EH (cell line): ENCODE results near the gene ASB5.

Source experiments
- DNase-seq: peaks from one replicate; pipeline ENCODE4 v3.0.0-alpha.2; 2015; ENCODE audit warnings: low read depth

ASB5 gene

GRCh38 chr4:176277162-176277904, 8.3 kb upstream of the ASB5 start:
- DNase-seq = peak; percentile 83

GRCh38 chr4:176276710-176277109, 7.7 kb upstream of the ASB5 start:
- DNase-seq = no peak

- peak; percentile 76 for DNase-seq
Measured at GRCh38 chr4:176274441-176274840, 5.4 kb upstream of the ASB5 start.

GRCh38 chr4:176273736-176274135, 4.7 kb upstream of the ASB5 start:
- DNase-seq = peak; percentile 58

- DNase-seq = no peak
Measured at GRCh38 chr4:176272799-176273198, 3.8 kb upstream of the ASB5 start.

DNA sequence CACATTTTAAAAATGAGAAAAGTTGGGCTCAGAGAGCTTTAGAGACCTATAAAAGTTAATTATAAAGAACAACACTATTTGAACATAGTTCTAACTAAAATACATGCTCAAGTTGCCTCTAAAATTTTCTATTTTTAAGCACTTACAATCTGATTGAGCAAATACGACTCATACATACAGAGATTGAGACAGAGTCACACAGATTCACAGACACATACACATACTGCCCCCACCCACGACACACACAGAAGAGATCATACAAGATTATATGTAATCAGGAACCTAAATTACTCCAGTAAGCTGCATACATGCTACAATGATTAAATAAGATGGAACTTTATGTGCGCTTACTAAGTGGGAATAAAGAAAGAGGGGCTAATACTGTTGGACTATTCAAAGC, 2.7 kb upstream of the ASB5 start:
- DNase-seq = peak; percentile 52

DNA sequence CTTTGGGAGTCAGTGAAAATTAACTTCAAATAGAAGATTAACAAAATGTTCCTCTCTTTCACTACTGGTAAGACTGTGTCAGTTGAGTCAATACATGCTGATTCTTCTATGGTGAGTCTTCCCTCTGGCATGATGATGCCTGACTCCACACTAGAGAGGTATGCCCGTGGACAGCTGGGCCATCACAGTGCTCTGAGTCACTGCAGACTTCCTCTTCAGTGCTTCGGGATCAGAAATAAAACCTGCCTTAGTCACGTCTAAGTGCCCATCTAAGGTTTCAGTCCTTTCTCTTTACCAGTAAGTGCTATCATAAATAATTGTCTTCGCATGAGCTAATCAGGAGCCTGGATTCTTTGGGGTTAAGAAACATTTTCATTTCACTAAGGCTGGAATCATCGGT, 1.6 kb upstream of the ASB5 start:
- peak; percentile 100 for DNase-seq

DNA sequence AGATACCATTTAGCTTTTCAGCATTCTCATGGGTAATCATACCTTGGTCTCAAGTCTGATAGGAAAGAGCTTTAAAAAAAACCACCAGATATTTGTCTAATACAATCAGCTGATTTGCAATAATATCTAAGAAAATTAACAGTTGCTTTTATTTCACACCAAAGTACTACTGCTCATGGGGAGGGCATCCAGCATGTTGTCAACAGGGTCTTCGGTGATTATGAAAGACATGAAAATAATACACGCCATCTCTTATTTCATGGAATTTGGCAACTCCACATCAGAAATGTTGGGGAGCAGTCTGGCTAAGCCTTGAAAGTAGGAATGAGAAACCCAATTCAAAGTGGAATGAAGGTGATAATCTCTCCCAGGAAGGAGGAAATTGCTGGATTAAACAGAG, 3.0 kb downstream of the ASB5 start:
- DNase-seq = no peak

- no peak for DNase-seq
Measured at GRCh38 chr4:176262243-176262642, 6.8 kb downstream of the ASB5 start.

GRCh38 chr4:176261481-176261880, 7.5 kb downstream of the ASB5 start:
- DNase-seq = peak; percentile 27

GRCh38 chr4:176261018-176261417, 8.0 kb downstream of the ASB5 start:
- no peak for DNase-seq

DNA sequence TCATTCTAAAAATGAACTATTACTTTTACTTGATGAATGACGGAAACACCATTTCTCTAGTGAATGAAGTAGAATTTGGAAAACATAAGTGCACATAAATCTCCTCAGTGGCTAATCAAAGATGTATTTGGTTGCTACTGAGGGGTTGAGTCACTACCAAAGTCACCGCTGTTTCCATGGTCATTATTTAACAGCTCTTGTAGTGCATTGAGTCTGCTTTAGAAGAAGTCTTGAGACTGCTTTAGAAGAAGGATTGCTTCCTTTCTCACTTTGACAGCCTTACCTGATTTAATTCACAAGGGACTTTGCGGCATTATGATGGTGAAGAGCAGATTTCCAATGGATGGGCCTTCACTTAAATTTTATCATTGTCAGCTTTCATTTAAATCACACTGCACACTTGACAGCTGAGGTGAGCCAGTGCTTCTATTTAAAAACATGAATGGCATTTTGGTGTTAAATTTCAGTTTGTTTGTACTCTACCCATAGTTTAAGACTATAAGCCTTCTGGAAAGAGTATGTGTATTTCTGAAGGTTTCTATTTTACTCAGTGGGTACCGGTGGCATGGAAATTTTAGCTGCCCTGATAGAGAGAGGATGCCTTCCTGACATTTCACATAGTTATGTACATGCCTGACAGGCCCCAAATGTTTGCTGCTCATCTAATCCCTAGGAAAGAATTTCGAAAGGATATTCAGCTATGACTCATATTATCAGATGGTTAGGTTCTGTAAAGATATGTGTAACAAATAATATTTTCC, 9.5 kb downstream of the ASB5 start:
- DNase-seq = peak; percentile 86

DNA sequence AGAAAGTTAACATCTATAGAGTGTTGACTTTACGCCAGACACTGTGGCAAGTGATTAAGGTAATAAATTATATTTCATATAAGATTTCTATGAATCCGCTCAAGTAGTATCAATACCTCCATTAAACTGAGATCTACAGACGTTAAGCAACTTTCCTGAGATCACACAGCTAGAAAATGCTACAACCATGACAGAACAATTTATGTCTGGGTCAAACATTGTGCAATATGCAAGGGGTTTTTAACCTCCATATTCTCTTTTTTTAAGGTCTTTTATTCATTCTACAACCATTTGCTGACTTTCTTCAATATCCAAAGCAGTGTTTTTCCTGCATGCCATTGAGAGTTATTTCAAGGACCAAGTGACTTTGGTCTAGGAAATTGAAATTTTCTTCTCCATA, 10.9 kb downstream of the ASB5 start:
- DNase-seq = no peak

DNA sequence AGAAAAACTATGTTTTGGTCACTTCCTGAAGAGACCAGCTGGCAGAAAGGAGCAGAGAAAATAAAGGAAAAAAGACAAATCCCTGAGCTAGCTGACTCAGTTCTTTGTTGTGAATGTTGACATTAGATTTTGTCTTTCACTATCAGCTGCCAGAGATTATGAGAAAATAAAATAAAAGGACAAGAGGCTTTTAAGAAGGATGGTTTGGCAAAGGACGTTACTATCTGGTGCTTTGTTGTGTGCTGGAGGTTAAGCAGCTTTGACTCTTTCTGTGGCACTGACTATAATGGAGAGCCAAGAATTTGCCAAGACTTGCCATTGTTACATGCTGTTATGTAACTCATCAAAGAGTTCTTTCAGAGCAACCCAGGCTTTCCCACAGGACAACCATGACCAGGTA, 12.1 kb downstream of the ASB5 start:
- DNase-seq = peak; percentile 16

DNA sequence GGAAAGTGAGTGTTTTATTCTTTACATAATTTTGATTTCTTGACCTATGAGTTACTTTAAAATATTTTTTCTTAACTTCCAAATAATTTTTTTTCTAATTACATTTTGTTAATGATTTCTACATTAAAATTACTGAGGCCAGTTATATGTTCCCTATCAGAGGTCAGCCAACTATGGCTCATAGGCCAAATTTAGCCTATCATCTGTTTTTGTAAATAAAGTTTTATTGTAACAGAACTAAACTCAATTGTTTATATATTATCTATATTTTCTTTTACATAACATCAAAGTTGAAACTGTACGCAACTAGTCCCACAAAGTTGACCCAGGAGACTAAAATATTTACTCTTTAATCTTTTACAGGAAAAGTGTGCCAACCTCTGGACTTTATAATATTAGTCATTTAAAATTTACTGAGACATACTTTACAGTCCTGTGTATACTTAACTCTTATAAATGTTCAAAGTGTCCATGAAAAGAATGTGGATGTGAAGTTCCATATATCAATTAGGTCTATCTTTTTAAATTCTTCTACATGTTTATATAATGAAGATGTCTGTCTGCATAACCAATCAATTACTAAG, 26.2 kb downstream of the ASB5 start:
- DNase-seq = no peak

DNA sequence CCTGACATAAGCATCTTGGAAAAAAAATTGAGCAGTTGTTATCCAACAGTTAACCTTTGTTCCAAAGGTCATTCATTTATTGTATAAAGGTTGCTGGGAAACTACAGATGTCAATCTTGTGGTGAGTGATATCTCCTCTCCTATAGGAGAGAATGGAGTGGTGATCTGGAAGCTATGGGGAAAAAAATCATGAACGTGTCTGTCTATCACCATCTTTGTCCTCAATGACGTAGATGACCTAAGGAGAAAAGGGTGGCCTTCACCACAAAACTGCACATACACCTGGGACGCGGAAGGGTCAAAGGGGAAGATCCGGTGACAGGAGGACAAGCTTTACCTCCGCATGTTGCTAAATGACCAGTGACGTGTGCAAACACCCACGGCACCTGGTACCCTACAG, 27.3 kb downstream of the ASB5 start:
- DNase-seq = no peak

DNA sequence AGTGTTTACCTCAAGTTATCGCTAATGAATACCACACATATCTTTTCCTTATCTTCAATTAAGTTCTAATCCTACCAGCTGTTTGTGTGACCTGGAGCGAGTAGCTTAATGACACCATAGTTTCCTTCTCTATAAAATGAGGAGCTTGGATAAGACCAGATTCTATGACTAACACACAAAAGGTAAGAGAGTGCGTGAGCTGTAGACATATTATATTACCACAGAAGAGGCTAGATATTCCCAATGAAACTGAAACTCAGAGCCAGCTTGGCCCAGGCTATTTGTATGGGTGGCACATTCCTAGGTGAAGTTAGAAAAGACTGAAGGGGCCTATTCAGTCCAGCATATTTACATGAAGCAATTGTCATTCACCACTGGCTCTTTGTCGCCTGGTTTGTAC, 30.2 kb downstream of the ASB5 start:
- DNase-seq = peak; percentile 58

GRCh38 chr4:176238157-176238610, 30.8 kb downstream of the ASB5 start:
- peak; percentile 99 for DNase-seq

GRCh38 chr4:176236946-176237345, 32.1 kb downstream of the ASB5 start:
- peak; percentile 22 for DNase-seq

- peak; percentile 21 for DNase-seq
Measured at GRCh38 chr4:176230836-176231235, 38.2 kb downstream of the ASB5 start.

DNA sequence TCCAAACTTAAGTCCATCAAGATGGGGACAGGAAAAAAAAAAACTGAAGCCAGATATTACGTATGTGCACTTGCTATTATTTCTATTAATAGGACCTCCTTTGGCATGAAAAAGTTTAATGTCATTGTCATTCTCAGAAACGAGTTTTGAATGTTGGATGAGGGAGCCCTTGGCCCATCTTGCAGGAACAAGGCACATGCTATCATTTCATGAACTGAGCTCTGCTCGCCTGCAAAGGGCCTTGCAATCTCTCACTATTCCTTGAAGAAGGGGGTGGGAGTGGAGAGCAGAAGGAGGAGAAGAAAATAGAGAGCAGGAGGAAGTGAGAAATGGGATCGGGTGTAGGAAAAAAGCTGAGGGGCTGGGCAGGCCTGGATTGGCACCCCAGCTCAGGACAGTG, 39.4 kb downstream of the ASB5 start:
- no peak for DNase-seq

GRCh38 chr4:176226736-176227135, 42.3 kb downstream of the ASB5 start:
- peak; percentile 7 for DNase-seq

- no peak for DNase-seq
Measured at GRCh38 chr4:176223561-176223960, 45.5 kb downstream of the ASB5 start.
